ENCODE data around the gene MCTP2. TPM values are rescaled to one million over a fixed set of nuclear protein-coding genes. Genes with fewer than 3 reads are reported as not detected.

Gene MCTP2
- total RNA-seq, 4 donors from 2014 or later, result 1.5 to 10.3 (median 5.7) TPM

DNA sequence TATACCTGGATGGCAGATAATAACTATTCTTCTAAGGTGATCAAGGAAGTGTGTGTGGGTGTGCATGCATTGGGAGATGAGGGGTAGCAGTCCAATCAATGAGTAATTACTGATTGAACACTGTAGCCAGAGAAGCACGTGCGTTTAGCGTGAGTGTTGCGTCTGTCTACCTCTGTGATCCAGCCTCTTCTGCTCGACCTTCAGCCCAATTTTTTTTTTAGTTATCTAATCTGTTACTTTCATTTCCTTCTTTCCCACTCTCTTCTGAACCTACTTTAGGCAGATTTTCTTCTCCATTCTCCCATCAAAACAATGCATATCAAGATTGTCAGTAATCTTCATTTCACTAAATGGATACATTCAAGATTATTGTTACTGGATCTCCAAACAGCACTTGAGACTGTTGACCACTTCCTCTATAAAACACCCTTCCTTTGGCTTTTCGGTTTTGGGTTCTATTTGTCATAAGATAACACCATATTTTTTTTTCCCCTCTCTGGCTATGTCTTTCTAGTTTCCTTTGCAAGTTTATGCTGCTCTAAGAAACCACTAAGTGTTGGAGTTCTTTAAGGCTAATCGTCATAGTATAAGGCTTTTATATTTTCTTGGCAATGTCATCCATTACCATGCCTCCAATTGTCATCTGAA is 41.0 kb downstream of the MCTP2 start:
- Histone ChIP-seq H3K27me3 (no peaks in the 10 kb centered on the region), H3K36me3 (no peaks in the 10 kb centered on the region), H3K4me3 (no peak overlapping the region), H3K9me3 (no peaks in the 10 kb centered on the region), H3K4me1 (no peaks in the 10 kb centered on the region), H3K27ac (no peak overlapping the region)
- TF ChIP-seq POLR2AphosphoS5 (IDR thresholded peaks at IDR 0.05) (no peak), POLR2A (IDR thresholded peaks at IDR 0.05) (no peak), EP300 (IDR thresholded peaks at IDR 0.05) (no peak)
- TF ChIP-seq, protein P1, sequence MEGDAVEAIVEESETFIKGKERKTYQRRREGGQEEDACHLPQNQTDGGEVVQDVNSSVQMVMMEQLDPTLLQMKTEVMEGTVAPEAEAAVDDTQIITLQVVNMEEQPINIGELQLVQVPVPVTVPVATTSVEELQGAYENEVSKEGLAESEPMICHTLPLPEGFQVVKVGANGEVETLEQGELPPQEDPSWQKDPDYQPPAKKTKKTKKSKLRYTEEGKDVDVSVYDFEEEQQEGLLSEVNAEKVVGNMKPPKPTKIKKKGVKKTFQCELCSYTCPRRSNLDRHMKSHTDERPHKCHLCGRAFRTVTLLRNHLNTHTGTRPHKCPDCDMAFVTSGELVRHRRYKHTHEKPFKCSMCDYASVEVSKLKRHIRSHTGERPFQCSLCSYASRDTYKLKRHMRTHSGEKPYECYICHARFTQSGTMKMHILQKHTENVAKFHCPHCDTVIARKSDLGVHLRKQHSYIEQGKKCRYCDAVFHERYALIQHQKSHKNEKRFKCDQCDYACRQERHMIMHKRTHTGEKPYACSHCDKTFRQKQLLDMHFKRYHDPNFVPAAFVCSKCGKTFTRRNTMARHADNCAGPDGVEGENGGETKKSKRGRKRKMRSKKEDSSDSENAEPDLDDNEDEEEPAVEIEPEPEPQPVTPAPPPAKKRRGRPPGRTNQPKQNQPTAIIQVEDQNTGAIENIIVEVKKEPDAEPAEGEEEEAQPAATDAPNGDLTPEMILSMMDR (IDR thresholded peaks at IDR 0.05), result no peak
- 84 to 85% methylated on average over 7 of the region's 7 CpGs for WGBS, 2 donors (ENCODE audit: low coverage in 1 of 2)
- no peak for ATAC-seq

DNA sequence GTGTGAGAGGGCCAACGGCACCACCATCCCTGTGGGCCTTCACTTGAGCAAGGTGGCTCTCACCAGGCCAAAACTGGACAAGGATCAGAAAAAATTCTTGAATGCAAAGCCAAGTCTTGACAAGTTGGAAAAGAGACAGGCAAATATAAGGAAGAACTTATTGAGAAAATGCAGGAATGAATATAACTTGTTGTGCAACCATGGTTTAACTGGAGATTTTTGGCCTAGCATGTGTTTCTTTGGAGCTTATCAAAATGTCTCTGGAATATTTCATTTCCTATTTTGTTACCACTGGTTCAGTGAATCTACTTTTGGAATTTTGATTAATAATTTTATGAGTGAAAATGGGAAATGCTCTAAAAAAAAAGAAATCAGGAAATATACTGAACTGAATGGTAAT is 42.5 kb downstream of the MCTP2 start:
- H3K4me1 ChIP-seq, result no peaks in the 10 kb centered on the region
- H3K9me3 ChIP-seq, result no peaks in the 10 kb centered on the region
- no peaks in the 10 kb centered on the region for H3K36me3 ChIP-seq
- H3K27ac ChIP-seq, result no peak overlapping the region
- no peak for ATAC-seq
- H3K27me3 ChIP-seq, result no peaks in the 10 kb centered on the region
- TF ChIP-seq, protein P1 (IDR thresholded peaks at IDR 0.05), result no peak
- no peak for TF ChIP-seq EP300 (IDR thresholded peaks at IDR 0.05)
- no peak for TF ChIP-seq POLR2AphosphoS5 (IDR thresholded peaks at IDR 0.05)
- no peak for TF ChIP-seq POLR2A (IDR thresholded peaks at IDR 0.05)
- 80 to 100% methylated on average over 1 of the region's 1 CpG for WGBS, 2 donors (ENCODE audit: low coverage in 1 of 2)
- no peak overlapping the region for H3K4me3 ChIP-seq

DNA sequence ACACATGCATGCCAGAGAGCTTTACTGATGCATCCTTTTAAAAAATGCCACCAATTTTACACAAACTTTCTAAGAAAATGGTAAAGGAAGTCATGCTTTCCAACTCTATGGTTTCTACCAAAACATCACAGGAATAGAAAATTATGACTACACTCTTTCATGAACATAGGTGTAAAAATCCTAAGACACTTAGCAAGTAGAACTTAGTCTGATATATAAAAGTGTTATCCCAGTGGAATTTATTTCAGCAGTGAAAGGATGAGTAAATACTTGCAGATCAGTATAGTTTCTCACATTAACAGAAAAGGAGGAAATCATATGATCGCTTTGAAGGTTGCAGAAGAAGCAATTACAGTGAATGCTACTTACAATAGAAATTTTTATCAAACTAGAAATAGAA is 43.4 kb downstream of the MCTP2 start:
- ATAC-seq, result no peak
- H3K27ac ChIP-seq, result no peak overlapping the region
- WGBS, 2 donors (ENCODE audit: low coverage in 1 of 2), result 75 to 92% methylated on average over 1 of the region's 1 CpG

DNA sequence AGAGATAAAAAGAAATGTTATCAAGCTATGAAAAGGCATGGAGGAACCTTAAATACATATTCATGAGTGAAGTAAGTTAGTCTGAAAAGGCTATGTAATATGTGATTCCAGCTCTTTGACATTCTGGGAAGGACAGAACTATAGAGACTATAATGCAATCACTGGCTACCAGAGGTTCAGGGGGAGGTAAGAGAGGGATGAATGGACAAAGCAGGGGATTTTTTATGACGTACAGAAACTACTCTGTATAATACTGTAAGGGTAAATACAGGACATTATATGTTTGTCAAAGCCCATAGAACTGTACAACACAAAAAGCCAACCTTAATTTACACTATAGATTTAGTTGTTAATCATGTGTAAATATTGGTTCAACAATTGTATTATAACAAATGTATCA is 46.1 kb downstream of the MCTP2 start:
- Histone ChIP-seq H3K36me3 (no peaks in the 10 kb centered on the region), H3K27ac (no peak overlapping the region), H3K4me3 (no peak overlapping the region), H3K9me3 (peaks cover 0 to 7% (median 0%) of the 10 kb centered on the region in 3 donors), H3K4me1 (no peaks in the 10 kb centered on the region), H3K27me3 (no peaks in the 10 kb centered on the region)
- ATAC-seq, result no peak
- 55 to 65% methylated on average over 1 of the region's 1 CpG for WGBS, 2 donors (ENCODE audit: low coverage in 1 of 2)
- TF ChIP-seq POLR2AphosphoS5 (IDR thresholded peaks at IDR 0.05), result no peak
- TF ChIP-seq EP300 (IDR thresholded peaks at IDR 0.05), result no peak
- no peak for TF ChIP-seq POLR2A (IDR thresholded peaks at IDR 0.05)
- TF ChIP-seq, protein P1 (IDR thresholded peaks at IDR 0.05), result no peak

More for the DNA sequence above, 43.4 kb downstream of the MCTP2 start:
- TF ChIP-seq POLR2A (IDR thresholded peaks at IDR 0.05) (no peak), EP300 (IDR thresholded peaks at IDR 0.05) (no peak), POLR2AphosphoS5 (IDR thresholded peaks at IDR 0.05) (no peak)
- TF ChIP-seq, protein P1 (IDR thresholded peaks at IDR 0.05), result no peak
- Histone ChIP-seq H3K4me3 (no peak overlapping the region), H3K36me3 (no peaks in the 10 kb centered on the region), H3K4me1 (no peaks in the 10 kb centered on the region), H3K27me3 (no peaks in the 10 kb centered on the region), H3K9me3 (no peaks in the 10 kb centered on the region)

DNA sequence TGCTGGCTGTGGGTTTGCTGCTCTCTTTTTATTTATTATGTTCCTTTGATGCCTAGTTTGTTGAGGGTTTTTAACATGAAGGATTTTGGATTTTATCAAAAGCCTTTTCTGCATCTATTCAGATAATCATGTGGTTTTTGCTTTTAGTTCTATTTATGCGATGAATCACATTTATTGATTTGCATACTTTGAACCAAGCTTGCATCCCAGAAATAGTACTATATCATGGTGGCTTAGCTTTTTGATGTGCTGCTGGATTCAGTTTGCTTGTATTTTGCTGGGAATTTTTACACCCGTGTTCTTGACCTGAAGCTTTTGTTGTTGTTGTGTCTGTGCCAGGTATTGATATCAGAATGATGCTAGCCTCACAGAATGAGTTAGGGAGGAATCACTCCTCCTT is 48.4 kb downstream of the MCTP2 start:
- ATAC-seq, result no peak

More for the DNA sequence above, 48.4 kb downstream of the MCTP2 start:
- no peaks in the 10 kb centered on the region for H3K27me3 ChIP-seq
- no peak overlapping the region for H3K4me3 ChIP-seq
- TF ChIP-seq, protein P1 (IDR thresholded peaks at IDR 0.05), result no peak
- H3K27ac ChIP-seq, result no peak overlapping the region
- WGBS, 2 donors (ENCODE audit: low coverage in 1 of 2), result 92 to 94% methylated on average over 2 of the region's 2 CpGs
- H3K4me1 ChIP-seq, result no peaks in the 10 kb centered on the region
- H3K9me3 ChIP-seq, result peaks cover 0 to 7% (median 0%) of the 10 kb centered on the region in 3 donors
- H3K36me3 ChIP-seq, result no peaks in the 10 kb centered on the region
